ENCODE measurements around the gene TSHZ3. TPM values are rescaled to one million over a fixed set of nuclear protein-coding genes. Genes with fewer than 3 reads are reported as not detected.

Gene TSHZ3
- total and polyA plus RNA-seq, 2 of the 13 experiments (the other 11 are each of a cell fraction or from before 2014, with no cell fraction given), result not detected

DNA sequence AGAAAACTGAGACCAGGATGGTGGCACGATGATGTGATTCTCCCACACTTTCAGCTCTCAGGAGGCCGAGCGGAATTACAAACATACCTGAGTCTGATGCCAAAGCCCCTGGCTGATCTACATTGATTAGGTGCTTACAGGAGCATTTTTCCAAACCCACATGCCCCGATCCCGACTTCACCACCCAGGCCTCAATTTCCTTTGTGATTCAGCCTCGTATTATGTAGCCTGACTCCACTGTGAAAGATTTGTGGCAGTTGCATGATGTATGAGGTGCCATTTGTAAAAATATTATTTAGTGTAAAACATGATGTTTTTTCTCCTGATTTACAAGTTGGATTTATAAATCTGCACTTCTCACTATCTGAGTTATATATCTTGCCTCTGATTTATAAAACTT, 118.0 kb downstream of the TSHZ3 start:
- H3K4me3 ChIP-seq (replicated peaks in 1 of 3; ENCODE audit: insufficient read depth in 1 of 3, low read depth in 2 of 3, low read length in 3 of 3), result no peak overlapping the region
- POLR2A ChIA-PET, result no interaction called here
- peaks cover 24% of the 10 kb centered on the region for H3K9me3 ChIP-seq (ENCODE audit: low read length)
- in situ Hi-C loops (cut with HindIII; ENCODE audit: extremely low pct_ligation_motif_present, low pct_unique_long_range_greater_than_20kb), result no loop called here
- no peak overlapping the region for H2AFZ ChIP-seq (ENCODE audit: low read length)
- H3K36me3 ChIP-seq (replicated peaks in 1 of 2; ENCODE audit: control insufficient read depth in 1 of 2, insufficient read depth in 2 of 2, low read length in 2 of 2), result no peaks in the 10 kb centered on the region
- ATAC-seq (no peak), DNase-seq (ENCODE audit: low spot score) (no peak), FAIRE-seq (no peak)
- no peaks in the 10 kb centered on the region for H3K79me2 ChIP-seq (ENCODE audit: insufficient read depth, low read length)
- H3K4me2 ChIP-seq (ENCODE audit: low read depth, low read length), result no peak overlapping the region
- no peak overlapping the region for H3K27ac ChIP-seq (ENCODE audit: extremely low read length, insufficient read depth, low read length)
- intact Hi-C loops (cut with micrococcal nuclease; ENCODE audit: unreplicated experiment), result no loop called here
- no peaks in the 10 kb centered on the region for H3K4me1 ChIP-seq (ENCODE audit: insufficient read depth, low read length)
- 21% methylated on average over 6 of the region's 6 CpGs for WGBS (ENCODE audit: low lambda C conversion rate)
- TF ChIP-seq ZNF138 (CRISPR knock-in tag; IDR thresholded peaks at IDR 0.05; ENCODE audit: low read depth), result no peak
- TF ChIP-seq, protein P1, sequence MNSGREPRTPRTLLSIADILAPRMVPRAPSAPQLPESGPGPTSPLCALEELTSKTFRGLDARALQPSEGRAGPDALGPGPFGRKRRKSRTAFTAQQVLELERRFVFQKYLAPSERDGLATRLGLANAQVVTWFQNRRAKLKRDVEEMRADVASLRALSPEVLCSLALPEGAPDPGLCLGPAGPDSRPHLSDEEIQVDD (CRISPR knock-in tag; IDR thresholded peaks at IDR 0.05; ENCODE audit: borderline replicate concordance), result no peak
- no TSS peak for BruUV-seq (replicated peaks)
- CTCF ChIA-PET (ENCODE audit: low intra/inter-chr PET ratio, low total read pairs), result no interaction called here
- no peak overlapping the region for H3K9ac ChIP-seq (ENCODE audit: insufficient read depth, low read depth, low read length)
- no peaks in the 10 kb centered on the region for H3K27me3 ChIP-seq (ENCODE audit: control insufficient read depth in 1 of 2, insufficient read depth in 2 of 2, low read length in 2 of 2)
- no peaks in the 10 kb centered on the region for H4K20me1 ChIP-seq (ENCODE audit: insufficient read depth, low read length)

DNA sequence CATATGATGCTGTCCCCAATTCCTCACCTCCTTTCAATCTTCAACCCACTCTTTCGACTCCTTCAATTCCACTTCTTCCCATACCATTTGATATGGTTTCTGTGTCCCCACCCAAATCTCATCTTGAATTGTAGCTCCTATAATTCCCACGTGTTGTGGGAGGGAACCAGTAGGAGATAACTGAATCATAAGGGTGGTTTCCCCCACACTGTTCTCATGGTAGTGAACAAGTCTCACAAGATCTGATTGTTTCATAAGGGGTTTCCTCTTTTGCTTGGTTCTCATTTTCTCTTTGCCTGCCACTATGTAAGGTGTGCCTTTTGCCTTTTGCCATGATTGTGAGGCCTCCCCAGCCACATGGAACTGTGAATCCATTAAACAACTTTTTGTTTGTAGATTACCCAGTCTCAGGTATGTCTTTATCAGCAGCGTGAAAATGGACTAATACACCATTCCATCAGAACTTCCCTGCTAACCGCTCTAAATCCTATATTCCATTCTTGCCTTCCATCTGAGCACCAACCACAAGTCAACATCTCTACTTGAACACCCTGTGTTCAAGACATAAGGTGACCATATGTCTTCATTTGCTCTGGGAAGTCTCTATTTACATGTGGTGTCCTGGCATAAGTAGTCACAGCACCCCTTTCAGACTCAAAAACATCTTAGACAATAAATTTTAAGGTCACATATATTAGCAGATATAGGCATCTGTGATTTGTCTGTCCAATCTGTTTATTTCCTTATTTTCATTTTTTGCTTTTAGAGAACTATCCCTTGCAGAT, 122.9 kb downstream of the TSHZ3 start:
- Histone ChIP-seq H3K9me3 (ENCODE audit: low read length) (peaks cover 64% of the 10 kb centered on the region), H2AFZ (ENCODE audit: low read length) (no peak overlapping the region), H3K27me3 (ENCODE audit: control insufficient read depth in 1 of 2, insufficient read depth in 2 of 2, low read length in 2 of 2) (no peaks in the 10 kb centered on the region), H4K20me1 (ENCODE audit: insufficient read depth, low read length) (no peaks in the 10 kb centered on the region), H3K4me1 (ENCODE audit: insufficient read depth, low read length) (no peaks in the 10 kb centered on the region), H3K4me2 (ENCODE audit: low read depth, low read length) (no peak overlapping the region), H3K9ac (ENCODE audit: insufficient read depth, low read depth, low read length) (no peak overlapping the region), H3K27ac (ENCODE audit: extremely low read length, insufficient read depth, low read length) (no peak overlapping the region), H3K4me3 (replicated peaks in 1 of 3; ENCODE audit: insufficient read depth in 1 of 3, low read depth in 2 of 3, low read length in 3 of 3) (no peak overlapping the region), H3K36me3 (replicated peaks in 1 of 2; ENCODE audit: control insufficient read depth in 1 of 2, insufficient read depth in 2 of 2, low read length in 2 of 2) (no peaks in the 10 kb centered on the region), H3K79me2 (ENCODE audit: insufficient read depth, low read length) (no peaks in the 10 kb centered on the region)
- ATAC-seq, result no peak
- DNase-seq (ENCODE audit: low spot score), result no peak
- intact Hi-C loops (cut with micrococcal nuclease; ENCODE audit: unreplicated experiment) (no loop called here), in situ Hi-C loops (cut with HindIII; ENCODE audit: extremely low pct_ligation_motif_present, low pct_unique_long_range_greater_than_20kb) (no loop called here)
- ChIA-PET POLR2A (no interaction called here), CTCF (ENCODE audit: low intra/inter-chr PET ratio, low total read pairs) (no interaction called here)
- WGBS (ENCODE audit: low lambda C conversion rate), result 18% methylated on average over 4 of the region's 4 CpGs
- BruUV-seq (replicated peaks), result no TSS peak
- no peak for FAIRE-seq
- TF ChIP-seq ESRRA (CRISPR knock-in tag; IDR thresholded peaks at IDR 0.05; ENCODE audit: low read depth), result no peak
- TF ChIP-seq, protein P2, sequence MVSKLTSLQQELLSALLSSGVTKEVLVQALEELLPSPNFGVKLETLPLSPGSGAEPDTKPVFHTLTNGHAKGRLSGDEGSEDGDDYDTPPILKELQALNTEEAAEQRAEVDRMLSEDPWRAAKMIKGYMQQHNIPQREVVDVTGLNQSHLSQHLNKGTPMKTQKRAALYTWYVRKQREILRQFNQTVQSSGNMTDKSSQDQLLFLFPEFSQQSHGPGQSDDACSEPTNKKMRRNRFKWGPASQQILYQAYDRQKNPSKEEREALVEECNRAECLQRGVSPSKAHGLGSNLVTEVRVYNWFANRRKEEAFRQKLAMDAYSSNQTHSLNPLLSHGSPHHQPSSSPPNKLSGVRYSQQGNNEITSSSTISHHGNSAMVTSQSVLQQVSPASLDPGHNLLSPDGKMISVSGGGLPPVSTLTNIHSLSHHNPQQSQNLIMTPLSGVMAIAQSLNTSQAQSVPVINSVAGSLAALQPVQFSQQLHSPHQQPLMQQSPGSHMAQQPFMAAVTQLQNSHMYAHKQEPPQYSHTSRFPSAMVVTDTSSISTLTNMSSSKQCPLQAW (CRISPR knock-in tag; IDR thresholded peaks at IDR 0.05), result no peak
- TF ChIP-seq, protein P3, sequence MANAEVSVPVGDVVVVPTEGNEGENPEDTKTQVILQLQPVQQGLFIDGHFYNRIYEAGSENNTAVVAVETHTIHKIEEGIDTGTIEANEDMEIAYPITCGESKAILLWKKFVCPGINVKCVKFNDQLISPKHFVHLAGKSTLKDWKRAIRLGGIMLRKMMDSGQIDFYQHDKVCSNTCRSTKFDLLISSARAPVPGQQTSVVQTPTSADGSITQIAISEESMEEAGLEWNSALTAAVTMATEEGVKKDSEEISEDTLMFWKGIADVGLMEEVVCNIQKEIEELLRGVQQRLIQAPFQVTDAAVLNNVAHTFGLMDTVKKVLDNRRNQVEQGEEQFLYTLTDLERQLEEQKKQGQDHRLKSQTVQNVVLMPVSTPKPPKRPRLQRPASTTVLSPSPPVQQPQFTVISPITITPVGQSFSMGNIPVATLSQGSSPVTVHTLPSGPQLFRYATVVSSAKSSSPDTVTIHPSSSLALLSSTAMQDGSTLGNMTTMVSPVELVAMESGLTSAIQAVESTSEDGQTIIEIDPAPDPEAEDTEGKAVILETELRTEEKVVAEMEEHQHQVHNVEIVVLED (CRISPR knock-in tag; IDR thresholded peaks at IDR 0.05; ENCODE audit: borderline replicate concordance), result no peak
- no peak for TF ChIP-seq KDM5B (CRISPR knock-in tag; IDR thresholded peaks at IDR 0.05; ENCODE audit: borderline replicate concordance)
- TF ChIP-seq, protein P4, sequence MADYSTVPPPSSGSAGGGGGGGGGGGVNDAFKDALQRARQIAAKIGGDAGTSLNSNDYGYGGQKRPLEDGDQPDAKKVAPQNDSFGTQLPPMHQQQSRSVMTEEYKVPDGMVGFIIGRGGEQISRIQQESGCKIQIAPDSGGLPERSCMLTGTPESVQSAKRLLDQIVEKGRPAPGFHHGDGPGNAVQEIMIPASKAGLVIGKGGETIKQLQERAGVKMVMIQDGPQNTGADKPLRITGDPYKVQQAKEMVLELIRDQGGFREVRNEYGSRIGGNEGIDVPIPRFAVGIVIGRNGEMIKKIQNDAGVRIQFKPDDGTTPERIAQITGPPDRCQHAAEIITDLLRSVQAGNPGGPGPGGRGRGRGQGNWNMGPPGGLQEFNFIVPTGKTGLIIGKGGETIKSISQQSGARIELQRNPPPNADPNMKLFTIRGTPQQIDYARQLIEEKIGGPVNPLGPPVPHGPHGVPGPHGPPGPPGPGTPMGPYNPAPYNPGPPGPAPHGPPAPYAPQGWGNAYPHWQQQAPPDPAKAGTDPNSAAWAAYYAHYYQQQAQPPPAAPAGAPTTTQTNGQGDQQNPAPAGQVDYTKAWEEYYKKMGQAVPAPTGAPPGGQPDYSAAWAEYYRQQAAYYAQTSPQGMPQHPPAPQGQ (CRISPR knock-in tag; IDR thresholded peaks at IDR 0.05; ENCODE audit: borderline replicate concordance), result no peak
- TF ChIP-seq ZNF510 (CRISPR knock-in tag; IDR thresholded peaks at IDR 0.05; ENCODE audit: low read depth), result no peak
- no peak for TF ChIP-seq ZSCAN25 (CRISPR knock-in tag; IDR thresholded peaks at IDR 0.05)
- TF ChIP-seq KDM5A (IDR thresholded peaks at IDR 0.05; ENCODE audit: borderline replicate concordance, low read length), result no peak
- TF ChIP-seq ARNT2 (CRISPR knock-in tag; IDR thresholded peaks at IDR 0.05; ENCODE audit: low read depth), result no peak
- TF ChIP-seq ZNF124 (CRISPR knock-in tag; IDR thresholded peaks at IDR 0.05), result no peak

All from HepG2 (cell line).